ENCODE results near the gene CDK6. TPM values are rescaled to one million over a fixed set of nuclear protein-coding genes. Genes with fewer than 3 reads are reported as not detected.

CDK6 gene
- total RNA-seq, 2 donors from 2014 or later: 28.5 to 36.6 TPM

DNA sequence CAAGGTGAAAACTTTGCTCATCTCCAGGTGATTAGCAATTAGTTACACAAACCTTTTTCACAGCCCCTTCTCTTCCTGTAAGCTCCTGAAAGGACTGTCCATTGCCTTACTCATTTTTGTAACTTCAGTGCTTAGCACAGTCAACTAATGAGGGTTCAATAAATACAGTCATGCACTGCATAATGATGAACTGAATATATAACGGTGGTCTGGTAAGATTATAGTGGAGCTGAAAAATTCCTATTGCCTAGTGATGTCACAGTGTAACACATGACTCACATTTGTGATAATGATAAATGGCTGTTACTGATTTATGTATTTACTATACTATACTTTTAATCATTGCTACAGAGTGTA, 233.3 kb downstream of the CDK6 start:
- H3K4me1 ChIP-seq (ENCODE audit: control insufficient read depth, insufficient read depth, low read length): no peaks in the 10 kb centered on the region
- TF ChIP-seq, protein P1, sequence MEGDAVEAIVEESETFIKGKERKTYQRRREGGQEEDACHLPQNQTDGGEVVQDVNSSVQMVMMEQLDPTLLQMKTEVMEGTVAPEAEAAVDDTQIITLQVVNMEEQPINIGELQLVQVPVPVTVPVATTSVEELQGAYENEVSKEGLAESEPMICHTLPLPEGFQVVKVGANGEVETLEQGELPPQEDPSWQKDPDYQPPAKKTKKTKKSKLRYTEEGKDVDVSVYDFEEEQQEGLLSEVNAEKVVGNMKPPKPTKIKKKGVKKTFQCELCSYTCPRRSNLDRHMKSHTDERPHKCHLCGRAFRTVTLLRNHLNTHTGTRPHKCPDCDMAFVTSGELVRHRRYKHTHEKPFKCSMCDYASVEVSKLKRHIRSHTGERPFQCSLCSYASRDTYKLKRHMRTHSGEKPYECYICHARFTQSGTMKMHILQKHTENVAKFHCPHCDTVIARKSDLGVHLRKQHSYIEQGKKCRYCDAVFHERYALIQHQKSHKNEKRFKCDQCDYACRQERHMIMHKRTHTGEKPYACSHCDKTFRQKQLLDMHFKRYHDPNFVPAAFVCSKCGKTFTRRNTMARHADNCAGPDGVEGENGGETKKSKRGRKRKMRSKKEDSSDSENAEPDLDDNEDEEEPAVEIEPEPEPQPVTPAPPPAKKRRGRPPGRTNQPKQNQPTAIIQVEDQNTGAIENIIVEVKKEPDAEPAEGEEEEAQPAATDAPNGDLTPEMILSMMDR (conservative IDR thresholded peaks at IDR 0.05): no peak
- H3K9me3 ChIP-seq (ENCODE audit: control insufficient read depth, low read length): no peaks in the 10 kb centered on the region
- no peak overlapping the region for H3K9ac ChIP-seq (ENCODE audit: extremely low read depth, low read length, poor library complexity, severe bottlenecking)
- peaks cover under 1% of the 10 kb centered on the region for H3K4me1 Mint-ChIP-seq
- DNase-seq: no peak
- H3K36me3 ChIP-seq (ENCODE audit: control insufficient read depth, insufficient read depth, low read length): no peaks in the 10 kb centered on the region
- H3K9me3 Mint-ChIP-seq: no peaks in the 10 kb centered on the region
- H3K27ac ChIP-seq (ENCODE audit: low read depth, low read length): no peak overlapping the region
- no peaks in the 10 kb centered on the region for H3K36me3 Mint-ChIP-seq (ENCODE audit: low read depth)
- no peak overlapping the region for H3K4me3 Mint-ChIP-seq
- 100% methylated on average over 1 of the region's 1 CpG; no CpG with 5 or more reads in 1 of the 2 experiments for WGBS, 2 experiments (ENCODE audit: insufficient coverage in 1 of 2, insufficient read length in 1 of 2)
- H3K27ac Mint-ChIP-seq: no peak overlapping the region
- H3K27me3 ChIP-seq (ENCODE audit: control insufficient read depth, insufficient read depth, low read length, poor library complexity, severe bottlenecking): no peaks in the 10 kb centered on the region
- H3K4me3 ChIP-seq (ENCODE audit: low read length): no peak overlapping the region
- H3K27me3 Mint-ChIP-seq (ENCODE audit: insufficient read depth): peaks cover 5% of the 10 kb centered on the region

DNA sequence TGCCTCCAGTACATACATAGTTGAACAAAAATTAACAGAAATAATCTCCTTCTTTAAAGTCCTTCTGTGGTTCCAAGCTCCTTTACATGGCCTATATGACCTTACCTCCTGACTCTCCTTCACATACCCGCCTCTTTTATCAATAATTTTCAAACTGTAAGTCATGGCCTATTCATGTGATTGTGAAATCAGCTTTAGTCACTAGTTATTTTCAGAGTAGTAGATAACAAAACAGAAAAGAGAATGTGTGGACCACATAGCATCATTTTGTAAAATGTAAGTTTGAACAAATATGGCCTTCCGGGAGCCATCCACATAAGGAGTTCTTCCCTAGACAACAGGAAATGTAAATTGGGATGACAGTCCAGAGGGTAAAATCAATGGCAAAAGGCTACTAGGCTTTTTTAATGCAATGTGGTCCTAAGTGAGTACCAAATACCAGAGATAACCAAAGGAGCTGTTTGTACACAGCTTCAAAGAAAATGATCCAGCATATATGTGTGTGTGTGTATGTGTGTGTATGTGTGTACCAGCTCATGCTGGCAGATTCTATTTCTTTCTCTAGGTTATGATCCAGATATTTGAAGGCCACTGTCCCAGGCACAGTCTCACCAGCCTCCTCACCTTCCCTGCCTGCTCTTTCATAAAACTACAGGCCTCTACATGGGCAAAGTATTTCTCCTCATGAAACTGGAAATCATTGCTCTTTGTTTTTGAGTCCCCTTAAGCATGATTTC, 233.9 kb downstream of the CDK6 start:
- Histone ChIP-seq H3K36me3 (ENCODE audit: control insufficient read depth, insufficient read depth, low read length) (no peaks in the 10 kb centered on the region), H3K27ac (ENCODE audit: low read depth, low read length) (no peak overlapping the region), H3K4me3 (ENCODE audit: low read length) (no peak overlapping the region), H3K9ac (ENCODE audit: extremely low read depth, low read length, poor library complexity, severe bottlenecking) (no peak overlapping the region), H3K4me1 (ENCODE audit: control insufficient read depth, insufficient read depth, low read length) (no peaks in the 10 kb centered on the region), H3K27me3 (ENCODE audit: control insufficient read depth, insufficient read depth, low read length, poor library complexity, severe bottlenecking) (no peaks in the 10 kb centered on the region), H3K9me3 (ENCODE audit: control insufficient read depth, low read length) (no peaks in the 10 kb centered on the region)
- TF ChIP-seq, protein P1 (conservative IDR thresholded peaks at IDR 0.05): no peak
- no peaks in the 10 kb centered on the region for H3K27me3 Mint-ChIP-seq (ENCODE audit: insufficient read depth)
- DNase-seq: no peak
- no peaks in the 10 kb centered on the region for H3K9me3 Mint-ChIP-seq
- no peaks in the 10 kb centered on the region for H3K36me3 Mint-ChIP-seq (ENCODE audit: low read depth)
- H3K27ac Mint-ChIP-seq: no peak overlapping the region
- H3K4me3 Mint-ChIP-seq: no peak overlapping the region
- 92 to 95% methylated on average over 1 to 2 of the region's 2 CpGs for WGBS, 2 experiments (ENCODE audit: insufficient coverage in 1 of 2, insufficient read length in 1 of 2)
- H3K4me1 Mint-ChIP-seq: no peaks in the 10 kb centered on the region

DNA sequence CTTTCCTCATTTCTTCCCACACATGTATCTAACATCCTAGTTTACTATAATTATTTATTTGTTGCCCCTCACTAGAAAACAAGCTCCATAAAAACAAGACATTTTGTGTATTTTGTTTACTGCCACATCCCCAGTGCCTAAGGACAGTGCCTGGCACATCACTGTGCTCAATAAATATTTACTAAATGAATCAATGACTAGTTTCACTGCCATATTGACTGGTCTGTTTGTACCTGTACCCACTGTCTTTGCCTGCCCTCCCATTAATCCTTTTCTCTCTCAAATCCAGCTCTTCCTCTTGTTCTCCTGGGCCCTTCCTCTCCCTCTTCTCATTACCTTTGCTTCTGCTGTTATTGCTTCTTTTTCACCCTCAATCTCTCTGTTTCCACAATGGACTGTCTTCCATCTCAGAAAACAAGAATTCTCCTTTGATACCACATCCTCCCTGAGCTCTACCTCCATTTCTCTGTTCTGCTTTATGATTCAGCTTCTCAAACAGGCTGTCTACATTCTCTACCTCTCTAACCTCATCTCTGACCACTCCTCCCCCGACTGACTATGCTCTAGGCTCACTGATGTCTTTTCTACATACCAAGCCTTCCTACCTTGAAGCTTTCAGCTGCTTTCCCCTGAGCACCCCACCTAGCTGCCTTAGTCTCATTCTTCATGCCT, 237.9 kb downstream of the CDK6 start:
- no peaks in the 10 kb centered on the region for H3K36me3 Mint-ChIP-seq (ENCODE audit: low read depth)
- TF ChIP-seq, protein P1 (conservative IDR thresholded peaks at IDR 0.05): no peak
- no peak overlapping the region for H3K4me3 Mint-ChIP-seq
- H3K4me1 ChIP-seq (ENCODE audit: control insufficient read depth, insufficient read depth, low read length): no peaks in the 10 kb centered on the region
- no peak overlapping the region for H3K27ac ChIP-seq (ENCODE audit: low read depth, low read length)
- H3K27me3 Mint-ChIP-seq (ENCODE audit: insufficient read depth): peaks cover 1% of the 10 kb centered on the region
- H3K9ac ChIP-seq (ENCODE audit: extremely low read depth, low read length, poor library complexity, severe bottlenecking): no peak overlapping the region
- H3K36me3 ChIP-seq (ENCODE audit: control insufficient read depth, insufficient read depth, low read length): no peaks in the 10 kb centered on the region
- H3K9me3 Mint-ChIP-seq: no peaks in the 10 kb centered on the region
- H3K27ac Mint-ChIP-seq: no peak overlapping the region
- WGBS, 2 experiments (ENCODE audit: insufficient coverage in 1 of 2, insufficient read length in 1 of 2): 45 to 72% methylated on average over 1 of the region's 1 CpG
- no peaks in the 10 kb centered on the region for H3K27me3 ChIP-seq (ENCODE audit: control insufficient read depth, insufficient read depth, low read length, poor library complexity, severe bottlenecking)
- no peak for DNase-seq
- no peak overlapping the region for H3K4me3 ChIP-seq (ENCODE audit: low read length)
- H3K4me1 Mint-ChIP-seq: no peaks in the 10 kb centered on the region
- no peaks in the 10 kb centered on the region for H3K9me3 ChIP-seq (ENCODE audit: control insufficient read depth, low read length)
